Measurements from ENCODE around the gene SLAMF1.

- TF ChIP-seq PHB2 (IDR thresholded peaks at IDR 0.05; ENCODE audit: partially characterized antibody) (no peak), NR2C2 (CRISPR knock-in tag; IDR thresholded peaks at IDR 0.05; ENCODE audit: borderline replicate concordance) (no peak), THYN1 (CRISPR knock-in tag; IDR thresholded peaks at IDR 0.05; ENCODE audit: borderline replicate concordance, low read depth) (no peak), POLR2AphosphoS2 (IDR thresholded peaks at IDR 0.05; ENCODE audit: low read depth, low read length) (no peak), HNF4G (IDR thresholded peaks at IDR 0.05; ENCODE audit: borderline replicate concordance, low read depth, low read length) (no peak), HNF4G (CRISPR knock-in tag; IDR thresholded peaks at IDR 0.05; ENCODE audit: borderline replicate concordance, low read depth) (no peak)
Measured at GRCh38 chr1:160620942-160621632, 25.8 kb downstream of the SLAMF1 start.
